Endothelial cell of umbilical vein (primary cell): Measurements from ENCODE around the gene MESP2. TPM values are rescaled to one million over a fixed set of nuclear protein-coding genes. Genes with fewer than 3 reads are reported as not detected.

Source experiments
- BruUV-seq: library from RNA; stranded (reverse); fragments of 400-500 nt; replicated peaks from 2 replicates; lab custom pipeline; 2021; lab: Mats Ljungman, UMichigan
- CTCF ChIA-PET: fragments of 300-600, 350-600 bp; sonication (Branson Sonifier 250); formaldehyde crosslinking; loops from one replicate; lab custom pipeline; 2021; ENCODE audit warnings: antibody characterized with exemption, inconsistent platforms; lab: Charles Lee
- POLR2A ChIA-PET: fragments of 300-600, 350-600 bp; sonication (Branson Sonifier 250); formaldehyde crosslinking; loops from one replicate; lab custom pipeline; 2021; ENCODE audit warnings: antibody characterized with exemption, inconsistent platforms; lab: Charles Lee
- DNase-seq: peaks from one replicate; pipeline ENCODE4 v3.0.0-alpha.2; 2011; ENCODE audit warnings: low read depth, low spot score
- FAIRE-seq: peaks from 2 replicates; lab custom pipeline; 2011; peaks lifted over from hg19 to GRCh38; lab: Jason Lieb, UNC
- H2AFZ ChIP-seq: 2 replicates; pipeline ENCODE4 v1.6.0; 2012; ENCODE audit warnings: low read depth, low read length, control low read depth, inconsistent platforms
- H3K27ac ChIP-seq: 2 replicates; pipeline ENCODE4 v1.5.1; 2011; ENCODE audit warnings: low read depth, mild to moderate bottlenecking, control low read depth, low read length, moderate library complexity; ENCODE audit not compliant: insufficient read depth
- H3K27me3 ChIP-seq, 2 experiments: 2 replicates each; pipeline versions ENCODE4 v1.6.0 to v1.6.1; 2011; ENCODE audit warnings: low read length in 2 of 2, mixed read lengths in 1 of 2; ENCODE audit not compliant: control insufficient read depth in 2 of 2, insufficient read depth in 2 of 2
- H3K36me3 ChIP-seq, 2 experiments: 2 replicates in 1 of 2; 3 replicates in 1 of 2; pipeline ENCODE4 v1.5.1; 2011; ENCODE audit warnings: low read length in 2 of 2, mild to moderate bottlenecking in 1 of 2, moderate library complexity in 1 of 2; ENCODE audit not compliant: control insufficient read depth in 2 of 2, insufficient read depth in 2 of 2; ENCODE audit errors: extremely low read depth in 1 of 2
- H3K4me1 ChIP-seq: 3 replicates; pipeline ENCODE4 v1.5.1; 2011; ENCODE audit warnings: mild to moderate bottlenecking, low read length; ENCODE audit not compliant: control insufficient read depth, insufficient read depth; ENCODE audit errors: extremely low read depth
- H3K4me2 ChIP-seq: 2 replicates; pipeline ENCODE4 v1.6.1; 2011; ENCODE audit warnings: low read length, control low read depth, mixed read lengths; ENCODE audit not compliant: insufficient read depth
- H3K4me3 ChIP-seq, 3 experiments: fragments of 200-600 bp in 1 of 3; sonication (generic), shearing (Covaris generic) in 1 of 3; replicated peaks in 1 of 3; 2 replicates each; pipeline ENCODE4 v1.5.1; 2011 to 2016; ENCODE audit warnings: control low read depth in 3 of 3, low read length in 3 of 3, mild to moderate bottlenecking in 2 of 3, inconsistent platforms in 1 of 3, low read depth in 1 of 3, moderate library complexity in 1 of 3; ENCODE audit not compliant: insufficient read depth in 1 of 3
- H3K79me2 ChIP-seq: 2 replicates; pipeline ENCODE4 v1.6.0; 2012; ENCODE audit warnings: low read length, inconsistent platforms; ENCODE audit not compliant: control insufficient read depth, insufficient read depth
- H3K9ac ChIP-seq: replicated peaks from 2 replicates; pipeline ENCODE3; 2011; ENCODE audit warnings: low read length, control low read depth; ENCODE audit not compliant: insufficient read depth; ENCODE audit errors: extremely low read depth
- H3K9me1 ChIP-seq: replicated peaks from 3 replicates; pipeline ENCODE4 v1.6.0; 2011; ENCODE audit warnings: mild to moderate bottlenecking, low read length; ENCODE audit not compliant: control insufficient read depth, insufficient read depth; ENCODE audit errors: extremely low read depth
- H3K9me3 ChIP-seq: replicated peaks from 2 replicates; pipeline ENCODE4 v1.5.1; 2012; ENCODE audit warnings: low read length, inconsistent platforms; ENCODE audit not compliant: control insufficient read depth, insufficient read depth
- H4K20me1 ChIP-seq: replicated peaks from 2 replicates; pipeline ENCODE3; 2011; ENCODE audit warnings: mild to moderate bottlenecking, low read length; ENCODE audit not compliant: control insufficient read depth, insufficient read depth; ENCODE audit errors: extremely low read depth
- EZH2 ChIP-seq: IDR thresholded peaks from 2 replicates; pipeline ENCODE4 v1.6.1; 2012; ENCODE audit warnings: borderline replicate concordance, low read depth, mild to moderate bottlenecking, moderate library complexity, low read length, inconsistent platforms; ENCODE audit not compliant: severe bottlenecking
- FOS ChIP-seq: IDR thresholded peaks from 2 replicates; pipeline ENCODE4 v1.6.1; 2011; ENCODE audit warnings: mild to moderate bottlenecking, low read length, moderate library complexity, borderline replicate concordance; ENCODE audit not compliant: insufficient read depth
- GATA2 ChIP-seq: IDR thresholded peaks from 2 replicates; pipeline ENCODE4 v1.7.0; 2011; ENCODE audit warnings: low read depth, mild to moderate bottlenecking, moderate library complexity, mixed read lengths, low read length; ENCODE audit not compliant: insufficient read length, insufficient read depth
- JUN ChIP-seq: IDR thresholded peaks from 2 replicates; pipeline ENCODE4 v1.6.1; 2011; ENCODE audit warnings: borderline replicate concordance, low read depth; ENCODE audit not compliant: insufficient read length, insufficient read depth
- MYC ChIP-seq: IDR thresholded peaks from one replicate; pipeline ENCODE4 v1.6.1; 2011; ENCODE audit warnings: mild to moderate bottlenecking, low read depth, low read length
- POLR2A ChIP-seq: IDR thresholded peaks from 2 replicates; pipeline ENCODE4 v1.6.1; 2012; ENCODE audit warnings: low read depth, mild to moderate bottlenecking, control low read depth, low read length
- POLR2AphosphoS5 ChIP-seq: IDR thresholded peaks from 2 replicates; pipeline ENCODE4 v1.6.1; 2012; ENCODE audit warnings: low read depth, mild to moderate bottlenecking, control low read depth, low read length, moderate library complexity; ENCODE audit not compliant: insufficient read depth
- dilution Hi-C: fragments of 300-500 bp; cut with MboI; formaldehyde crosslinking; loops from one replicate; pipeline ENCODE4 v1.15.0; 2019; ENCODE audit warnings: low sequenced_read_pairs; ENCODE audit not compliant: extremely low pct_ligation_motif_present
- intact Hi-C: fragments of 100-400 bp; cut with micrococcal nuclease; formaldehyde crosslinking; loops from one replicate; pipeline ENCODE4 v1.10.0; 2022
- polyA plus RNA-seq, 4 experiments: library from polyadenylated mRNA; depleted of rRNA in 3 of 4; stranded (reverse) in 3 of 4; unstranded in 1 of 4; fragments of >200 nt; gene quantifications; 2 replicates each; pipeline versions ENCODE4 v1.2.1 to v1.2.3, GENCODE V29; 2011 to 2012; ENCODE audit warnings: missing spikeins in 1 of 4
- total RNA-seq: library from RNA; stranded (reverse); gene quantifications from 2 replicates; pipeline ENCODE4 v1.2.3, GENCODE V29; 2021
- TF ChIP-seq, protein P1 (sequence below): IDR thresholded peaks from 2 replicates; pipeline ENCODE4 v1.6.1; 2011; ENCODE audit not compliant: insufficient read depth, insufficient read length
- TF ChIP-seq, protein P2 (sequence below), 2 donors: IDR thresholded peaks; 1 replicate in 1 of 2; 2 replicates in 1 of 2; pipeline ENCODE4 v1.5.1; 2011; ENCODE audit warnings: low read length in 2 of 2, mild to moderate bottlenecking in 2 of 2, moderate library complexity in 2 of 2, control low read depth in 1 of 2, inconsistent platforms in 1 of 2, low read depth in 1 of 2; ENCODE audit not compliant: insufficient read depth in 1 of 2; ENCODE audit errors: extremely low read depth in 1 of 2

The MESP2 gene
- total and polyA plus RNA-seq, 2 donors (not counting 3 experiments of a cell fraction or from before 2014, with no cell fraction given), result 0.42 to 0.43 TPM

DNA sequence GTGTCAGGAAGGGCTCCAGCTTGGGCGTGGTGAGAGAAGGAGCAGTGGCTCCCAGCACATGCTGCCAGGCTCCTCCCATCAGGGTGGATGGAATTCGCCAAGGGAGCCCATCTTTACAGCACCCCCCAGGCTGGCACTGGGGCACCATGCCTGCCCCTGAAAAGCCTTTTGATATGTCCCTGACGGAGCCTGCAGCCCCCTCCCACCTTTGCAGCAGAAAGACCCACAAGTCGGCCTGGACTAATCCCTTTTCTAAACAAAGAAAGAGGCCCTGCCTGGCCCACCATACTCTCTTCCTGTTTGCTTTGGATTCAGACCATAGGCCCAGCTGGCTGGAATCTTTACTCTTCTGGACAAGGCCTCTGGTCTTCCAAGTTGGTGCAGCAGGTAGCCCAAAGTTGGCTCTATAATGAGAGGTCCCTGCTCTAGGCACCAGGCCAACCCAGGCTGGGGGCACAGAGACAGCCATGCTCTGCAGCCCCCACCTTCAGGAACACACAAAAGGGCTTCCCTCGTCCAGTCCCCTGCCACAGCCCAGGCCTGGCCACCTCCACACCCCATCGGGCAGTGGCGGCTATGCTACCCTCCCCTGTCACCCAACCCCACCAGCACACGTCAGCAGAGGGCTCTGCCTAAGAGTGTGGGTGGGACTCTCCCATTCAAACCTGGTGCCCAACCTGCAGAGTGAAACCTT, 33.1 kb downstream of the MESP2 start:
- peak overlapping the region; percentile 37 for H3K27ac ChIP-seq
- H2AFZ ChIP-seq, result no peak overlapping the region
- no peak overlapping the region for H3K4me3 ChIP-seq
- CTCF ChIA-PET, result interaction anchor here (1.4 to 9.3 kb wide), 2 partner anchors 48 to 65 kb away, joined by 3 to 67 read pairs; no protein-coding TSS in a partner anchor
- H3K9me3 ChIP-seq, result no peaks in the 10 kb centered on the region
- intact Hi-C loops (no loop called here), dilution Hi-C loops (no loop called here)
- BruUV-seq, result no TSS peak
- FAIRE-seq (peak; percentile 85), DNase-seq (peak; percentile 72)
- peaks cover 32% of the 10 kb centered on the region for H3K4me1 ChIP-seq
- peaks cover 4 to 16% of the 10 kb centered on the region in 2 experiments for H3K36me3 ChIP-seq
- no peak overlapping the region for H3K4me2 ChIP-seq
- H3K27me3 ChIP-seq, result no peaks in the 10 kb centered on the region
- TF ChIP-seq POLR2AphosphoS5 (peak; percentile 55), GATA2 (no peak)
- H3K79me2 ChIP-seq, result peaks cover 77% of the 10 kb centered on the region
- H4K20me1 ChIP-seq, result no peaks in the 10 kb centered on the region
- no peaks in the 10 kb centered on the region for H3K9me1 ChIP-seq
- POLR2A ChIA-PET, result no interaction called here
- H3K9ac ChIP-seq, result no peak overlapping the region

DNA sequence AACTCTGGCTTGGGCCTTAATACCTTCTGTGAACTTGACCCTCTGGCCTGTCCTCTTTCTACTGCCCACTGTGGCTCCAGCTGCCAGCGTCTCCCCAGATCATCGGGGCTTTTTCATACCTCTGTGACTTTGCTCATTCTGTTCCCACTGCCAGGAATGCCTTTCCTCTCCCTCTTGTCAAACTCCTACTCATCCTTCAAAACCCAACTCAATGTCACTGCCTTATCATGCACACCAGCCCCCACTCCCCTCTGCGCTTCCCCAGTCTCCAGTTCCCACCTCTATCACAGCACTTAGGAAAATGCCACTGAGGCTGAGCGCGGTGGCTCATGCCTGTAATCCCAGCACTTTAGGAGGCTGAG, 33.6 kb downstream of the MESP2 start:
- BruUV-seq, result no TSS peak
- TF ChIP-seq FOS (no peak), GATA2 (no peak), POLR2A (no peak), POLR2AphosphoS5 (no peak), JUN (no peak), EZH2 (no peak), MYC (no peak)
- TF ChIP-seq, protein P1, sequence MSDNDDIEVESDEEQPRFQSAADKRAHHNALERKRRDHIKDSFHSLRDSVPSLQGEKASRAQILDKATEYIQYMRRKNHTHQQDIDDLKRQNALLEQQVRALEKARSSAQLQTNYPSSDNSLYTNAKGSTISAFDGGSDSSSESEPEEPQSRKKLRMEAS, result no peak
- TF ChIP-seq, protein P2, sequence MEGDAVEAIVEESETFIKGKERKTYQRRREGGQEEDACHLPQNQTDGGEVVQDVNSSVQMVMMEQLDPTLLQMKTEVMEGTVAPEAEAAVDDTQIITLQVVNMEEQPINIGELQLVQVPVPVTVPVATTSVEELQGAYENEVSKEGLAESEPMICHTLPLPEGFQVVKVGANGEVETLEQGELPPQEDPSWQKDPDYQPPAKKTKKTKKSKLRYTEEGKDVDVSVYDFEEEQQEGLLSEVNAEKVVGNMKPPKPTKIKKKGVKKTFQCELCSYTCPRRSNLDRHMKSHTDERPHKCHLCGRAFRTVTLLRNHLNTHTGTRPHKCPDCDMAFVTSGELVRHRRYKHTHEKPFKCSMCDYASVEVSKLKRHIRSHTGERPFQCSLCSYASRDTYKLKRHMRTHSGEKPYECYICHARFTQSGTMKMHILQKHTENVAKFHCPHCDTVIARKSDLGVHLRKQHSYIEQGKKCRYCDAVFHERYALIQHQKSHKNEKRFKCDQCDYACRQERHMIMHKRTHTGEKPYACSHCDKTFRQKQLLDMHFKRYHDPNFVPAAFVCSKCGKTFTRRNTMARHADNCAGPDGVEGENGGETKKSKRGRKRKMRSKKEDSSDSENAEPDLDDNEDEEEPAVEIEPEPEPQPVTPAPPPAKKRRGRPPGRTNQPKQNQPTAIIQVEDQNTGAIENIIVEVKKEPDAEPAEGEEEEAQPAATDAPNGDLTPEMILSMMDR (IDR thresholded peaks at IDR 0.05; ENCODE audit: extremely low read depth in 1 of 2, insufficient read depth in 1 of 2, low read depth in 1 of 2, low read length in 2 of 2), result no peak

More for the DNA sequence above, 33.6 kb downstream of the MESP2 start:
- H4K20me1 ChIP-seq, result no peaks in the 10 kb centered on the region
- CTCF ChIA-PET, result interaction anchor here (9.3 kb wide), 1 partner anchor 64 kb away, joined by 67 read pairs; no protein-coding TSS in a partner anchor
- H3K27me3 ChIP-seq, result no peaks in the 10 kb centered on the region
- dilution Hi-C loops, result no loop called here
- POLR2A ChIA-PET, result no interaction called here
- no peak overlapping the region for H3K9ac ChIP-seq
- H3K9me1 ChIP-seq, result no peaks in the 10 kb centered on the region
- FAIRE-seq (no peak), DNase-seq (no peak)
- H3K36me3 ChIP-seq, result peaks cover 3 to 16% of the 10 kb centered on the region in 2 experiments
- H3K9me3 ChIP-seq, result no peaks in the 10 kb centered on the region
- peaks cover 32% of the 10 kb centered on the region for H3K4me1 ChIP-seq
- no peak overlapping the region for H3K4me3 ChIP-seq
- H3K4me2 ChIP-seq, result no peak overlapping the region
- no peak overlapping the region for H2AFZ ChIP-seq
- intact Hi-C loops, result no loop called here
- H3K27ac ChIP-seq, result peak overlapping the region; percentile 37
- H3K79me2 ChIP-seq, result peaks cover 81% of the 10 kb centered on the region
